Osteocyte (in vitro differentiated cells): ENCODE data around the gene ASL. TPM values are rescaled to one million over a fixed set of nuclear protein-coding genes. Genes with fewer than 3 reads are reported as not detected.
A peak's percentile ranks its signal among the peaks of the same experiment; 100 is the strongest.

ENCODE experiments used
- DNase-seq: peaks from one replicate; pipeline ENCODE4 v3.0.0; 2021; ENCODE audit warnings: mixed read lengths; ENCODE audit not compliant: unreplicated experiment; ENCODE audit errors: extremely low spot score
- H3K27ac Mint-ChIP-seq: one replicate; pipeline ENCODE4 v1.8.0; 2021; ENCODE audit warnings: mild to moderate bottlenecking, mixed read lengths; ENCODE audit not compliant: unreplicated experiment
- H3K27me3 Mint-ChIP-seq: one replicate; pipeline ENCODE4 v1.8.0; 2021; ENCODE audit warnings: mixed read lengths; ENCODE audit not compliant: unreplicated experiment
- H3K36me3 Mint-ChIP-seq: one replicate; pipeline ENCODE4 v1.8.0; 2021; ENCODE audit warnings: mixed read lengths; ENCODE audit not compliant: unreplicated experiment
- H3K4me1 Mint-ChIP-seq: one replicate; pipeline ENCODE4 v1.8.0; 2021; ENCODE audit warnings: mixed read lengths; ENCODE audit not compliant: unreplicated experiment
- H3K4me3 Mint-ChIP-seq: one replicate; pipeline ENCODE4 v1.8.0; 2021; ENCODE audit warnings: mild to moderate bottlenecking, moderate library complexity, mixed read lengths; ENCODE audit not compliant: unreplicated experiment
- H3K9me3 Mint-ChIP-seq: one replicate; pipeline ENCODE4 v1.8.0; 2021; ENCODE audit warnings: mixed read lengths; ENCODE audit not compliant: unreplicated experiment
- total RNA-seq: library from RNA; stranded (reverse); gene quantifications from 2 replicates; pipeline ENCODE4 v1.2.1, GENCODE V29; 2021
- TF ChIP-seq, protein P1 (sequence below): fragments of 200-600 bp; sonication (generic); IDR thresholded peaks from 2 replicates; pipeline ENCODE4 v1.5.0; 2021; ENCODE audit warnings: antibody characterized with exemption, mild to moderate bottlenecking, moderate library complexity

Gene ASL
- total RNA-seq, 1 donor from 2014 or later: 23.3 TPM

DNA sequence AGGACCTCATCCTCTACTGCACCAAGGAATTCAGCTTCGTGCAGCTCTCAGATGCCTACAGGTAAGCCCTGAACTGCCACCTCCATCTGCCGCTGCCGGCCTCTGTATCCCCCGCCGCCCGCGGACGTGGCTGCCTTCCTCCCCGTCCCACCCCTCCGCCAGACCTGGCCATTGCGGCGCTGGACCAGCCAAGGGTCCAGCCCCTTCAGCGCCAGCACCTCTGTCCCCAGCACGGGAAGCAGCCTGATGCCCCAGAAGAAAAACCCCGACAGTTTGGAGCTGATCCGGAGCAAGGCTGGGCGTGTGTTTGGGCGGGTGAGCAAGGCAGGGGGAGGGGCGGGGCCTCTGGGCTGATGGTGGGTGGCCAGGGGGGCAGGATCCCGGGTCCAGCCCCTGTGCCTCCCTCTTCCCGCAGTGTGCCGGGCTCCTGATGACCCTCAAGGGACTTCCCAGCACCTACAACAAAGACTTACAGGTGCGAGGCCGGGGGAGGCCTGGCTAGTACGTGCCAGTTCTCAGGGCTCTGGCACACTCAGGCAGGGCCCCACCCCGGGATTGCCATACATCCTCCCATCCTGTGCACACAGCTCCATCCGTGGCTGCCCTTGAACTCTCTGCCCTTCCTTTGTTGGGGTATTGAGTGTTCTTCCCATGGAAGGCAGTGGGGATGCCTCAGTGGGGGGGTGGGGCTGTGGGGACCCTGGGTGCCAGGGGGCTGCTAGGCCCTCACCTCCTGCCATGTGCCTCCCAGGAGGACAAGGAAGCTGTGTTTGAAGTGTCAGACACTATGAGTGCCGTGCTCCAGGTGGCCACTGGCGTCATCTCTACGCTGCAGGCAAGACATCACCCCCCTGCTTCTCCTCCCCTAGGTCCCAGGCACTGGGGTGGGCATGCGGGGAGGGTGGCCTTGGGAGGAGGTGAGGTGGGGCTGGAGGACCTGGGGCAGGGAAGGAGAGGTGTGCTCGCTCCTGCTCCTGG, 13.5 kb downstream of the ASL start:
- TF ChIP-seq, protein P1, sequence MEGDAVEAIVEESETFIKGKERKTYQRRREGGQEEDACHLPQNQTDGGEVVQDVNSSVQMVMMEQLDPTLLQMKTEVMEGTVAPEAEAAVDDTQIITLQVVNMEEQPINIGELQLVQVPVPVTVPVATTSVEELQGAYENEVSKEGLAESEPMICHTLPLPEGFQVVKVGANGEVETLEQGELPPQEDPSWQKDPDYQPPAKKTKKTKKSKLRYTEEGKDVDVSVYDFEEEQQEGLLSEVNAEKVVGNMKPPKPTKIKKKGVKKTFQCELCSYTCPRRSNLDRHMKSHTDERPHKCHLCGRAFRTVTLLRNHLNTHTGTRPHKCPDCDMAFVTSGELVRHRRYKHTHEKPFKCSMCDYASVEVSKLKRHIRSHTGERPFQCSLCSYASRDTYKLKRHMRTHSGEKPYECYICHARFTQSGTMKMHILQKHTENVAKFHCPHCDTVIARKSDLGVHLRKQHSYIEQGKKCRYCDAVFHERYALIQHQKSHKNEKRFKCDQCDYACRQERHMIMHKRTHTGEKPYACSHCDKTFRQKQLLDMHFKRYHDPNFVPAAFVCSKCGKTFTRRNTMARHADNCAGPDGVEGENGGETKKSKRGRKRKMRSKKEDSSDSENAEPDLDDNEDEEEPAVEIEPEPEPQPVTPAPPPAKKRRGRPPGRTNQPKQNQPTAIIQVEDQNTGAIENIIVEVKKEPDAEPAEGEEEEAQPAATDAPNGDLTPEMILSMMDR: no peak
- no peak for DNase-seq
- no peaks in the 10 kb centered on the region for H3K27me3 Mint-ChIP-seq
- H3K4me1 Mint-ChIP-seq: no peaks in the 10 kb centered on the region
- no peak overlapping the region for H3K4me3 Mint-ChIP-seq
- H3K27ac Mint-ChIP-seq: no peak overlapping the region
- no peaks in the 10 kb centered on the region for H3K36me3 Mint-ChIP-seq
- no peaks in the 10 kb centered on the region for H3K9me3 Mint-ChIP-seq

DNA sequence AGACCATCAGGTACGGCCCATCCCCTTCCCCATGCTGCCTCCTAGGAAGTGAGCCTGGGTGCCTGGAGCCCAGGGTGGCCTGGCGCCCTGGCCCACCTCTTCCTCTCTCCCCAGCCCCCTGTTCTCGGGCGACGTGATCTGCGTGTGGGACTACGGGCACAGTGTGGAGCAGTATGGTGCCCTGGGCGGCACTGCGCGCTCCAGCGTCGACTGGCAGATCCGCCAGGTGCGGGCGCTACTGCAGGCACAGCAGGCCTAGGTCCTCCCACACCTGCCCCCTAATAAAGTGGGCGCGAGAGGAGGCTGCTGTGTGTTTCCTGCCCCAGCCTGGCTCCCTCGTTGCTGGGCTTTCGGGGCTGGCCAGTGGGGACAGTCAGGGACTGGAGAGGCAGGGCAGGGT, 17.0 kb downstream of the ASL start:
- no peak for DNase-seq
- Mint-ChIP-seq H3K4me3 (no peak overlapping the region), H3K27ac (no peak overlapping the region), H3K9me3 (no peaks in the 10 kb centered on the region), H3K27me3 (no peaks in the 10 kb centered on the region), H3K36me3 (no peaks in the 10 kb centered on the region), H3K4me1 (no peaks in the 10 kb centered on the region)
- TF ChIP-seq, protein P1: no peak

DNA sequence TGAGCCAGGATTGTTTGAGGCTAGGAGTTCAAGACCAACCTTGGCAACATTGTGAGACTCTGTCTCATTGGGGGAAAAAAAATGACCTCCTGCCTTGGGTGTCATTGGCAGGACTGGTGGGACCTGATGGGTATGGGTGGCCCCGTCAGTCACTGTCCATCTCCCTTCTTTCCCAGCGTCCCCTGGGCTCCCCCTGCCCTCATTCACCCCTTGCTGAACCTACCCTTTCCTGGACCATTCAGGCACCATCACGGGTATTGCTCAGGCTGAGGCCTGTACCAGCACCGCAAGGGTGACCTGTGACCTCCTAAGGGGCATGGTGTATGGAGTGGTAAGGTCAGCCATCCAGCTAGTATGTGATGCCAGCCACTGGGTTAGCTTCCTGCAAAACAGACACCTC, 19.4 kb downstream of the ASL start:
- H3K9me3 Mint-ChIP-seq: no peaks in the 10 kb centered on the region
- no peak for DNase-seq
- H3K4me1 Mint-ChIP-seq: peaks cover 5% of the 10 kb centered on the region
- H3K27ac Mint-ChIP-seq: no peak overlapping the region
- TF ChIP-seq, protein P1: no peak
- no peaks in the 10 kb centered on the region for H3K36me3 Mint-ChIP-seq
- no peak overlapping the region for H3K4me3 Mint-ChIP-seq
- H3K27me3 Mint-ChIP-seq: no peaks in the 10 kb centered on the region

DNA sequence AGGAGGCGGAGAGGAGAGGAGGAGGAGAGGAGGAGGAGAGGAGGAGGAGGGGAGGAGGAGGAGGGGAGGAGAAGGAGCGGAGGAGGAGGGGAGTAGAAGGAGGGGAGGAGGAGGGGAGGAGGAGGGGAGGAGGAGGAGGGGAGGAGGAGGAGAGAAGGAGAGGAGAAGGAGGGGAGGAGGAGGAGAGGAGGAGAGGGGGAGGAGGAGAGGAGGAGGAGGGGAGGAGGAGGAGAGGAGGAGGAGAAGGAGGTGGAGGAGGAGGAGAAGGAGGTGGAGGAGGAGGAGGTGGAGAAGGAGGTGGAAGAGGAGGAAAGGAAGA, 23.6 kb downstream of the ASL start:
- Mint-ChIP-seq H3K27ac (no peak overlapping the region), H3K4me3 (no peak overlapping the region), H3K9me3 (no peaks in the 10 kb centered on the region), H3K4me1 (peaks cover 9% of the 10 kb centered on the region), H3K27me3 (no peaks in the 10 kb centered on the region), H3K36me3 (no peaks in the 10 kb centered on the region)
- no peak for DNase-seq
- TF ChIP-seq, protein P1: no peak

DNA sequence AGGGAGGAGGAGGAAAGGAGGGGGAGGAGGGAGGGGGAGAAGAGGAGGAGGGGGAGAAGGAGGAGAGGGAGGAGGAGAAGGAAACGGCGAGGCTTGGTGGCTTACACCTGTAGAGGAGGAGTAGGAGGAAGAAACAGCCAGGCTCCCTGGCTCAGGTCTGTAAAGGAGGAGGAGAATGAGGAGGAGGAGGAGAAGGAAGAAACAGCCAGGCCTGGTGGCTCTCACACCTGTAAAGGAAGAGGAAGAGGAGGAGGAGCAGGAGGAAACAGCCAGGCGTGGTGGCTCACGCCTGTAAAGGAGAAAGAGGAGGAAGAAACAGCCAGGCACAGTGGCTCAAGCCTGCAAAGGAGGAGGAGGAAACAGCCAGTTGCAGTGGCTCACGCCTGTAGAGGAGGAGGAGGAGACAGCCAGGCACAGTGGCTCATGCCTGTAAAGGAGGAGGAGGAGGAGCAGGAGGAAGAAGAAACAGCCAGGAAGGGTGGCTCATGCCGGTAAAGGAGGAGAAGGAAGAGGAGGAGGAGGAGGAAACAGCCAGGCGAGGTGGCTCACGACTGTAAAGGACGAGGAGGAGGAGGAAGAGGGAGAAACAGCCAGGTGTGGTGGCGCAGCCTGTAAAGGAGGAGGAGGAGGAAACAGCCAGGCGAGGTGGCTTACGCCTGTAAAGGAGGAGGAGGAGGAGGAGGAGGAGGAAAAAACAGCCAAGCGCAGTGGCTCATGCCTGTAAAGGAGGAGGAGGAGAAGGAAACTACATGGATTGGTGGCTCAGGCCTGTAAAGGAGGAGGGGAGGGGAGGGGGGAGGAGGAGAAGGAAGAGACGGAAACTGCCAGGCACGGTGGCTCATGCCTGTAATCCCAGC, 24.2 kb downstream of the ASL start:
- Mint-ChIP-seq H3K4me1 (peaks cover 9% of the 10 kb centered on the region), H3K27me3 (no peaks in the 10 kb centered on the region), H3K27ac (peak overlapping the region; percentile 96), H3K36me3 (no peaks in the 10 kb centered on the region), H3K4me3 (peak overlapping the region; percentile 90), H3K9me3 (no peaks in the 10 kb centered on the region)
- TF ChIP-seq, protein P1: no peak
- no peak for DNase-seq
